K562 (cell line): ENCODE results near the gene TVP23A.

ENCODE experiments used
- DIDO1 ChIP-seq: fragments of 450-650 bp; IDR thresholded peaks from 2 replicates; pipeline ENCODE4 v1.6.1; 2016; ENCODE audit warnings: low read depth, missing biosample characterization, missing genetic modification characterization
- EGR1 ChIP-seq: fragments of 450-650 bp; conservative IDR thresholded peaks from 2 replicates; pipeline ENCODE4 v1.6.1; 2017; ENCODE audit warnings: mild to moderate bottlenecking
- ESRRA ChIP-seq: fragments of 450-650 bp; IDR thresholded peaks from 2 replicates; pipeline ENCODE4 v1.6.1; 2014; ENCODE audit warnings: low read depth, mild to moderate bottlenecking, moderate library complexity, borderline replicate concordance
- FOXA1 ChIP-seq: fragments of 450-650 bp; IDR thresholded peaks from 2 replicates; pipeline ENCODE4 v1.6.1; 2016; ENCODE audit warnings: mild to moderate bottlenecking, borderline replicate concordance
- JUND ChIP-seq, 2 experiments: IDR thresholded peaks; 2 replicates in 1 of 2; 3 replicates in 1 of 2; pipeline ENCODE4 v1.6.1; 2011; ENCODE audit warnings: borderline replicate concordance in 2 of 2, low read depth in 2 of 2, low read length in 2 of 2, improper control_type of control experiment in 1 of 2, missing biosample characterization in 1 of 2, missing genetic modification characterization in 1 of 2, missing genetic modification reagents in 1 of 2
- NCOA1 ChIP-seq: fragments of 450-650 bp; IDR thresholded peaks from 2 replicates; pipeline ENCODE4 v1.6.1; 2016; ENCODE audit warnings: low read depth
- NFYB ChIP-seq: IDR thresholded peaks from 2 replicates; pipeline ENCODE4 v1.6.1; 2011; ENCODE audit warnings: mild to moderate bottlenecking, moderate library complexity; ENCODE audit not compliant: insufficient read length; ENCODE audit errors: extremely low read depth
- POLR2AphosphoS2 ChIP-seq: IDR thresholded peaks from 2 replicates; pipeline ENCODE4 v1.6.1; 2012; ENCODE audit warnings: low read length, improper control_type of control experiment
- REST ChIP-seq, 2 experiments: fragments of 450-650 bp; formaldehyde crosslinking in 1 of 2; IDR thresholded peaks; 2 replicates each; pipeline versions ENCODE4 v1.4.0 to v1.6.1; 2014 to 2020; ENCODE audit warnings: mild to moderate bottlenecking in 2 of 2, borderline replicate concordance in 1 of 2, low read depth in 1 of 2
- RFX5 ChIP-seq: IDR thresholded peaks from 2 replicates; pipeline ENCODE4 v1.6.1; 2011; ENCODE audit warnings: low read depth, mild to moderate bottlenecking, improper control_type of control experiment, low read length
- ZNF121 ChIP-seq: sonication (generic); formaldehyde crosslinking; conservative IDR thresholded peaks from 2 replicates; pipeline ENCODE4 v1.8.0; 2022; ENCODE audit warnings: missing genetic modification reagents
- ZNF408 ChIP-seq: fragments of 250-450 bp; sonication (Bioruptor Pico); IDR thresholded peaks from 2 replicates; pipeline ENCODE4 v1.4.0; 2020; ENCODE audit warnings: low read depth, mild to moderate bottlenecking, moderate library complexity

- TF ChIP-seq JUND (IDR thresholded peaks at IDR 0.05; ENCODE audit: borderline replicate concordance, low read depth, low read length) (no peak), JUND (tag; IDR thresholded peaks at IDR 0.05; ENCODE audit: borderline replicate concordance, low read depth, low read length) (no peak), RFX5 (no peak), ESRRA (no peak), EGR1 (no peak), NFYB (no peak), ZNF121 (CRISPR knock-in tag) (no peak), REST (IDR thresholded peaks at IDR 0.05; ENCODE audit: borderline replicate concordance) (no peak), REST (CRISPR knock-in tag; IDR thresholded peaks at IDR 0.05; ENCODE audit: low read depth) (no peak), NCOA1 (no peak), DIDO1 (tag) (no peak), FOXA1 (no peak), ZNF408 (CRISPR knock-in tag) (no peak), POLR2AphosphoS2 (no peak)
These were observed 16.8 kb upstream of the TVP23A start for GRCh38 chr16:10835281-10835931.
